ENCODE data around the gene USP30. TPM values are rescaled to one million over a fixed set of nuclear protein-coding genes. Genes with fewer than 3 reads are reported as not detected.

Gene USP30
- total and polyA plus RNA-seq, 3 experiments from 2014 or later = 7.3 to 12.6 (median 8.4) TPM

GRCh38 chr12:109134186-109134917 is 82.0 kb downstream of the USP30 start:
- Histone ChIP-seq H3K9me3 (ENCODE audit: low read length) (peaks cover 4% of the 10 kb centered on the region), H3K4me1 (ENCODE audit: insufficient read depth, low read length) (no peaks in the 10 kb centered on the region), H3K27ac (ENCODE audit: low read depth, low read length) (no peak overlapping the region), H3K27me3 (ENCODE audit: insufficient read depth, low read length, poor library complexity, severe bottlenecking) (peaks cover 6% of the 10 kb centered on the region), H3K4me3 (ENCODE audit: low read length) (no peak overlapping the region), H3K36me3 (ENCODE audit: insufficient read depth, low read length) (no peaks in the 10 kb centered on the region)
- H3K4me3 Mint-ChIP-seq = no peak overlapping the region
- CTCF ChIA-PET = interaction anchor here (1.0 kb wide), 1 partner anchor 10 kb away, joined by 3 read pairs; no protein-coding TSS in a partner anchor
- no peaks in the 10 kb centered on the region for H3K4me1 Mint-ChIP-seq
- peaks cover 8 to 15% of the 10 kb centered on the region in 2 donors for H3K27me3 Mint-ChIP-seq
- H3K36me3 Mint-ChIP-seq = peaks cover 0 to 7% (median 2%) of the 10 kb centered on the region in 3 donors
- H3K27ac Mint-ChIP-seq = no peak overlapping the region
- peaks cover 0 to 7% (median 4%) of the 10 kb centered on the region in 5 donors for H3K9me3 Mint-ChIP-seq
- POLR2A ChIA-PET = no interaction called here
- DNase-seq = no peak

DNA sequence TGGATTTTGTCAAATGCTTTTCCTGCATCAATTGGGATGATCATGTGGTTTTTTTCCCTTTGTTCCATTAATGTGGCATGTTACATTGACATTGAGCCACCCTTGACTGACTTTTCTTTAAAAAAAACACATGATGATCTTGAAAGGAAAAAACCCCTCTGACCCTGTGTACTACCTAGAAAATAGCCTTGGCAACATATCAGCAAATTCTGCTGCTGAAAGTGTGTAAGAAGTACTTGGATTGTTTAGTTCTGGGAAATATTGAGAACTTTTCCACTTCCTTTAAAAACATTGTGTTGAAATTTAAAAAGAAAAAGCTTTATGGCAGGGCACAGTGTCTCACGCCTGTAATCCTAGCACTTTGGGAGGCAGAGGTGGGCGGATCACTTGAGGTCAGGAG is 84.7 kb downstream of the USP30 start:
- peaks cover 8 to 10% of the 10 kb centered on the region in 2 donors for H3K27me3 Mint-ChIP-seq
- no peak for DNase-seq
- H3K36me3 Mint-ChIP-seq = peaks cover 2 to 7% (median 4%) of the 10 kb centered on the region in 3 donors
- ChIA-PET POLR2A (no interaction called here), CTCF (no interaction called here)
- no peak overlapping the region for H3K4me3 Mint-ChIP-seq
- Histone ChIP-seq H3K27me3 (ENCODE audit: insufficient read depth, low read length, poor library complexity, severe bottlenecking) (peaks cover 6% of the 10 kb centered on the region), H3K9me3 (ENCODE audit: low read length) (peaks cover 4% of the 10 kb centered on the region), H3K27ac (ENCODE audit: low read depth, low read length) (no peak overlapping the region), H3K36me3 (ENCODE audit: insufficient read depth, low read length) (no peaks in the 10 kb centered on the region), H3K4me3 (ENCODE audit: low read length) (no peak overlapping the region), H3K4me1 (ENCODE audit: insufficient read depth, low read length) (no peaks in the 10 kb centered on the region)
- H3K27ac Mint-ChIP-seq = no peak overlapping the region
- H3K9me3 Mint-ChIP-seq = peaks cover 0 to 7% (median 4%) of the 10 kb centered on the region in 5 donors
- no peaks in the 10 kb centered on the region for H3K4me1 Mint-ChIP-seq

Other genes starting within 250 kb of the USP30 start
- gene SSH1, start 195.0 kb upstream of the USP30 start, total RNA-seq = 10 to 100 TPM; 38.4 to 42.4 TPM
- gene SSH1, start 195.0 kb upstream of the USP30 start, polyA plus RNA-seq = 12.0 TPM
- gene DAO, start 172.5 kb upstream of the USP30 start, total RNA-seq = not detected
- gene DAO, start 172.5 kb upstream of the USP30 start, polyA plus RNA-seq = not detected
- gene SVOP, start 31.5 kb upstream of the USP30 start, total RNA-seq = not detected
- gene SVOP, start 31.5 kb upstream of the USP30 start, polyA plus RNA-seq = not detected
- 10 to 100 TPM; 41.3 to 42.9 TPM for gene ALKBH2, start 40.9 kb downstream of the USP30 start, total RNA-seq
- gene ALKBH2, start 40.9 kb downstream of the USP30 start, polyA plus RNA-seq = 16.4 TPM
- 100 to 1,000 TPM in 1 of 2 experiments, 10 to 100 TPM in 1; 92.3 to 101 TPM for gene UNG, start 45.0 kb downstream of the USP30 start, total RNA-seq
- gene UNG, start 45.0 kb downstream of the USP30 start, polyA plus RNA-seq = 37.7 TPM
- gene ACACB, start 64.0 kb downstream of the USP30 start, total RNA-seq = 1 to 10 TPM; 7.8 to 7.9 TPM
- gene ACACB, start 64.0 kb downstream of the USP30 start, polyA plus RNA-seq = 1.4 TPM